ENCODE results near the gene DLG5. TPM values are rescaled to one million over a fixed set of nuclear protein-coding genes. Genes with fewer than 3 reads are reported as not detected.

Gene DLG5
- total and polyA plus RNA-seq, 4 donors, result 6.6 to 33.2 (median 15.8) TPM

GRCh38 chr10:77861366-77861765, 65.2 kb downstream of the DLG5 start:
- H3K9ac ChIP-seq (ENCODE audit: insufficient read depth in 1 of 2, low read length in 2 of 2), result no peak overlapping the region
- DNase-seq (no peak), ATAC-seq (ENCODE audit: insufficient read depth, low FRiP score) (no peak)
- peaks cover 0 to 4% (median 1%) of the 10 kb centered on the region in 4 donors for H3K36me3 ChIP-seq (ENCODE audit: control insufficient read depth in 4 of 4, insufficient read depth in 4 of 4, low read length in 4 of 4)
- TF ChIP-seq CTCF (IDR thresholded peaks at IDR 0.05; ENCODE audit: control extremely low read depth, extremely low read depth), result no peak
- H3K4me3 ChIP-seq, result no peak overlapping the region
- H3K27ac ChIP-seq (ENCODE audit: low read depth in 1 of 2, low read length in 1 of 2), result no peak overlapping the region
- 74 to 86% methylated on average over 6 of the region's 6 CpGs for WGBS, 2 donors
- no peaks in the 10 kb centered on the region for H3K27me3 ChIP-seq (ENCODE audit: control insufficient read depth in 3 of 3, insufficient read depth in 3 of 3, low read length in 2 of 3)
- no peaks in the 10 kb centered on the region for H3K9me3 ChIP-seq (ENCODE audit: control insufficient read depth in 4 of 4, insufficient read depth in 3 of 4, low read length in 3 of 4)
- H3K4me1 ChIP-seq (ENCODE audit: control insufficient read depth in 5 of 5, insufficient read depth in 5 of 5, low read length in 5 of 5), result peaks cover 0 to 15% (median 3%) of the 10 kb centered on the region in 5 donors

GRCh38 chr10:77859865-77860282, 66.7 kb downstream of the DLG5 start:
- ATAC-seq (ENCODE audit: insufficient read depth, low FRiP score), result no peak
- no peaks in the 10 kb centered on the region for H3K9me3 ChIP-seq (ENCODE audit: control insufficient read depth in 4 of 4, insufficient read depth in 3 of 4, low read length in 3 of 4)
- no peak for TF ChIP-seq CTCF (IDR thresholded peaks at IDR 0.05; ENCODE audit: control extremely low read depth, extremely low read depth)
- H3K27me3 ChIP-seq (ENCODE audit: control insufficient read depth in 3 of 3, insufficient read depth in 3 of 3, low read length in 2 of 3), result no peaks in the 10 kb centered on the region
- peaks cover 0 to 5% (median 3%) of the 10 kb centered on the region in 4 donors for H3K36me3 ChIP-seq (ENCODE audit: control insufficient read depth in 4 of 4, insufficient read depth in 4 of 4, low read length in 4 of 4)
- DNase-seq, result no peak
- WGBS, 2 donors, result 81 to 83% methylated on average over 4 of the region's 4 CpGs
- no peak overlapping the region for H3K27ac ChIP-seq (ENCODE audit: low read depth in 1 of 2, low read length in 1 of 2)
- H3K4me1 ChIP-seq (ENCODE audit: control insufficient read depth in 5 of 5, insufficient read depth in 5 of 5, low read length in 5 of 5), result peaks cover 0 to 7% (median 0%) of the 10 kb centered on the region in 5 donors
- no peak overlapping the region for H3K9ac ChIP-seq (ENCODE audit: insufficient read depth in 1 of 2, low read length in 2 of 2)
- no peak overlapping the region for H3K4me3 ChIP-seq

DNA sequence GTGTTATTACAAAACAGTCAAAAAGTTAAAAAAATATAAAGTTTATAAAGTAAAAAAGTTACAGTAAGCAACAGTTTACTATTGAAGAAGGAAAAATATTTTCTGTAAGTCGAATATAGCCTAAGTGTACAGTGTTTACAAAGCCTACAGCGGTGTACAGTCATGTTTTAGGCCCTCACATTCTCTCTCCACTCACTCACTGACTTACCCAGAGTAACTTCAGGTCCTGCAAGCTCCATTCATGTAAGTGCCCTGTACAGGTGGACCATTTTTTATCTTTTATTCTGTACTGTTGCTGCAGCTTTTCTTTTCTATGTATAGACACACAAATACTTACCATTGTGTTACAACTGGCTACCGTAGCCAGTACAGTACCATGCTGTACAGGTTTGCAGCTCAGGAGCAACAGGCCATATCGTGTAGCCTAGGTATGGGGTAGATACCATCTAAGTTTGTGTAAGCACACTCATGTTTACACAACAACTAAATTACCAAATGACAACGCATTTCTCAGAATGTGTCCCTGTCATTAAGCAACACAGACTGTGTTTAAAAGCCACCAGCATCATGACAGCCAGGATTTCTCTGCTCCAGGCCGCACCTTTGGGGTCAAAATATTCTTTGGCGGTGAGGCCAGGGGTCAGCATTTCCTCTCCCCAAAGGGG, 67.2 kb downstream of the DLG5 start:
- no peak for ATAC-seq (ENCODE audit: insufficient read depth, low FRiP score)
- TF ChIP-seq CTCF (IDR thresholded peaks at IDR 0.05; ENCODE audit: control extremely low read depth, extremely low read depth), result no peak
- Histone ChIP-seq H3K9me3 (ENCODE audit: control insufficient read depth in 4 of 4, insufficient read depth in 3 of 4, low read length in 3 of 4) (no peaks in the 10 kb centered on the region), H3K4me3 (no peak overlapping the region), H3K27me3 (ENCODE audit: control insufficient read depth in 3 of 3, insufficient read depth in 3 of 3, low read length in 2 of 3) (no peaks in the 10 kb centered on the region), H3K27ac (ENCODE audit: low read depth in 1 of 2, low read length in 1 of 2) (no peak overlapping the region), H3K4me1 (ENCODE audit: control insufficient read depth in 5 of 5, insufficient read depth in 5 of 5, low read length in 5 of 5) (peaks cover 0 to 7% (median 0%) of the 10 kb centered on the region in 5 donors), H3K9ac (ENCODE audit: insufficient read depth in 1 of 2, low read length in 2 of 2) (no peak overlapping the region), H3K36me3 (ENCODE audit: control insufficient read depth in 4 of 4, insufficient read depth in 4 of 4, low read length in 4 of 4) (peaks cover 0 to 3% (median 3%) of the 10 kb centered on the region in 4 donors)
- DNase-seq, result no peak
- 82 to 90% methylated on average over 7 of the region's 7 CpGs for WGBS, 2 donors
